ENCODE data around the gene BEST2.

BEST2 gene

DNA sequence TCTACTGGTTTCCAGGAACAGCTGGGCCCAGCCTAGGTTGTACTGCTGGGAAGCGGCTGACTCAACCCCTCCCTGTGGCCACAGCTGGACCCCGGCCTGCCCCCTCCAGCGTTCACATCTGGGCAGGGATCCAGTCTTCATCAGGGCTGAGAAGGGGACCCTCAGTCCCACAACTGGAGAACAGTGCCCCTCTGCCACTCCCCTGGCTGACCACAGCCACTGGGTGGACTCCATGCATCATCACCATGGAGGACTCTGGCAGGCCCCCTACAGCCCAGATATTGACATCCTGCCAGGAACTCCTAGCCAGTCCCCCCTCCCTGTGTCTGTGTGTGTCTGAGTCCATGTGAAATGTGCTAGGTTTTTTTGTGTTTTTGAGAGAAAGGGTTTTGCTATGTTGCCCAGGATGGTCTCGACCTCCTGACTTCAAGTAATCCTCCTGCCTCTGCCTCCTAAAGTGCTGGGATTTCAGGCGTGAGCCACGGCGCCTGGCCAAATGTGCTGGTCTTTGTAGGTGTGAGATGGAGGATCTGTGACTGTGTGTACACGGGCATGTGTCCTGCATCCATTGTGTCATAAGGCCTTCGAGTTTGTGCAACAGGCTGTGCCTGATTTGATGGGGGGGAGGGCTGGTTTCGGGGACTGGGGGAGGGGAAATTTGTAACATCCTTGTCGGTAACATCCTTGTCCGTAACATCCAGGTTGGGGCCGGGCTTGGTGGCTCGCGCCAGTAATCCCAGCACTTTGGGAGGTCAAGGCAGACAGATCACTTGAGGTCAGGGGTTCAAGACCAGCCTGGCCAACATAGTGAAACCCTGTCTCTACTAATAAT is 27.8 kb downstream of the BEST2 start:
- H3K4me3 ChIP-seq (ENCODE audit: low read depth, low read length) = no peak overlapping the region
- no peak for DNase-seq (ENCODE audit: low read depth)
- TF ChIP-seq, protein P1, sequence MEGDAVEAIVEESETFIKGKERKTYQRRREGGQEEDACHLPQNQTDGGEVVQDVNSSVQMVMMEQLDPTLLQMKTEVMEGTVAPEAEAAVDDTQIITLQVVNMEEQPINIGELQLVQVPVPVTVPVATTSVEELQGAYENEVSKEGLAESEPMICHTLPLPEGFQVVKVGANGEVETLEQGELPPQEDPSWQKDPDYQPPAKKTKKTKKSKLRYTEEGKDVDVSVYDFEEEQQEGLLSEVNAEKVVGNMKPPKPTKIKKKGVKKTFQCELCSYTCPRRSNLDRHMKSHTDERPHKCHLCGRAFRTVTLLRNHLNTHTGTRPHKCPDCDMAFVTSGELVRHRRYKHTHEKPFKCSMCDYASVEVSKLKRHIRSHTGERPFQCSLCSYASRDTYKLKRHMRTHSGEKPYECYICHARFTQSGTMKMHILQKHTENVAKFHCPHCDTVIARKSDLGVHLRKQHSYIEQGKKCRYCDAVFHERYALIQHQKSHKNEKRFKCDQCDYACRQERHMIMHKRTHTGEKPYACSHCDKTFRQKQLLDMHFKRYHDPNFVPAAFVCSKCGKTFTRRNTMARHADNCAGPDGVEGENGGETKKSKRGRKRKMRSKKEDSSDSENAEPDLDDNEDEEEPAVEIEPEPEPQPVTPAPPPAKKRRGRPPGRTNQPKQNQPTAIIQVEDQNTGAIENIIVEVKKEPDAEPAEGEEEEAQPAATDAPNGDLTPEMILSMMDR (IDR thresholded peaks at IDR 0.05; ENCODE audit: control insufficient read depth, extremely low read depth, insufficient read depth) = no peak

DNA sequence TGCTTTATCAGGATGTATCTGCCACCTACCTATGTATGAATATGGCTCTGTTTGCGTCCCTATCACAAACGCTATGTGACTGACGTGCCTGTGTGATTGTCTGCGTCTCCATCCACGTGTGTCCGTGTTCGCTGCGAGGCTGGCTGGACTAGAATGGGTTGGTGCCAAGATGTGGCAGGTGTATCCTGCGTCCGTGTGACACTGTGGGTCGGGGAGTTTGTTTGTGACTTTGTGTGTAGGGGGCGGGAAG is 30.5 kb downstream of the BEST2 start:
- no peak for DNase-seq (ENCODE audit: low read depth)
- TF ChIP-seq, protein P1 (IDR thresholded peaks at IDR 0.05; ENCODE audit: control insufficient read depth, extremely low read depth, insufficient read depth) = no peak

DNA sequence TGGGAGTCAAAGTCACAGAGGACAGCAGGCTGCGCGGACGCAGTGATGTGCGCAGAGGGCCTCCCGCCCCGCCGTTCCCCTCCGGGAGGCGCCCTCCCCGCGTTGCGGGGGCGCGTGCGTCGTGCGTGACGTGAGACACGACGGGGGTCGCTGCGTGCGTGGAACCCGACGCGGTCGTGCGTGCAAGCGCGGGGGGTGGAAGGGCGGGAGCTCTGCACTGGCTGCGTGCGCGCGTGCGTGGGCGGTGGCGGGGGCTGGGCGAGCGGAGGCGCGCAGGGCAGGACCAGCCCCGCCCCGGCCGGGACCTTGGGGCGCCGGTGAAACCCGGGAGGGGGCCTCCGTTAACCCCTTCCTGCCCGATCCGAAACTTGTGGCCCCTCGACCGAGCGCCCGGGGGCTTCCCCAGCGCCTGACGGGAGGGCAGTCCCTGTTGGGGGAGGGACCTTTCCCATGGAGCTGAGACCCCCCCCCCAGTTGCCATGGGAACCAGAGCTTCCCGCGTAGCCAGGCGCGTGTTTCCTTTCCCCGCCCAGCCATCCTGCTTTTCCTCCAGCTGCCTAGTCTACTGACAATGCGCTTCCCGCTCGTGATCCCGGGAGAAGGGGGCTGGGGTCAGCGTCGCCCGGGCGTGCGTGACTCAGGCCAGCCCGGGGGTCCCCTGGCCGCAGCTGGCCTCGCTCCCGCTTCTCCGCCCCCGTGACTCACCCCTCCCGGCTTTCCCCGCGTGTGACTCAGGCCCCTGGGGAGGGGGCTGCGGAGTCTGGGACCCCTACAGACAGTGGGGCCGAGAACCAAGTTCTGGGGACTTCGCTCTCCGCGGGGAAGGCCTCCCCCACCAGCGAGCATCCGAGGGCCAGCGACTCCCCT is 31.1 kb downstream of the BEST2 start:
- no peak for DNase-seq (ENCODE audit: low read depth)
- TF ChIP-seq, protein P1 (IDR thresholded peaks at IDR 0.05; ENCODE audit: control insufficient read depth, extremely low read depth, insufficient read depth) = no peak
- peak overlapping the region; percentile 55 for H3K4me3 ChIP-seq (ENCODE audit: low read depth, low read length)

More for the DNA sequence above, 30.5 kb downstream of the BEST2 start:
- H3K4me3 ChIP-seq (ENCODE audit: low read depth, low read length) = peak overlapping the region; percentile 55

DNA sequence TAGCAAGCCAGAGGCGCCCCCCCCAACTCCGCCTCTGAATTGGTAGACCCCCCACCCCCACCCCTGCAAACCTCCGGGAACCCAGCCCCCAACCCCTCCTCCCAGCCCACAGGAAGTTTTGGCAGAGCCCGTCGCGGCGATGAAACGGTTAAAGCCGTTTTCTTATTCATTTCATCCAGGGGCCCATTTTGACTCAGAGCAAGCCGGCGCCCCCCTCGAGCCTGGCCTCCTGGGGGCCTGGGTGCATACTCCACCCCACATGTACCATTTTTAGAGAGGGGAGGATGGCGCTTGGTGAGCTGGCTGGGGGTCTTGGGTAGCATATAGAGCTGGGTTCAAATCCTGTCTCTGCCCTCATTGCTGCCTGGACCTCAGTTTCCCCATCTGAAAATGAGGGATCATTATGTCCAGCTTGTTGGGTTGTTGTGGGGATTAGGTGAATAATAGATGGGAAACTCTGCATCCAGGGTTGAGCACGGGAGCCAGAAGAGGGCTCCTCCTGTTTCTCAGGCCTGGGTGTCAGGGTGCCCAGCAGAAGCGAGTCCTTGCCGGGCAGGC is 31.8 kb downstream of the BEST2 start:
- H3K4me3 ChIP-seq (ENCODE audit: low read depth, low read length) = peak overlapping the region; percentile 55
- TF ChIP-seq, protein P1 (IDR thresholded peaks at IDR 0.05; ENCODE audit: control insufficient read depth, extremely low read depth, insufficient read depth) = no peak
- DNase-seq (ENCODE audit: low read depth) = no peak

DNA sequence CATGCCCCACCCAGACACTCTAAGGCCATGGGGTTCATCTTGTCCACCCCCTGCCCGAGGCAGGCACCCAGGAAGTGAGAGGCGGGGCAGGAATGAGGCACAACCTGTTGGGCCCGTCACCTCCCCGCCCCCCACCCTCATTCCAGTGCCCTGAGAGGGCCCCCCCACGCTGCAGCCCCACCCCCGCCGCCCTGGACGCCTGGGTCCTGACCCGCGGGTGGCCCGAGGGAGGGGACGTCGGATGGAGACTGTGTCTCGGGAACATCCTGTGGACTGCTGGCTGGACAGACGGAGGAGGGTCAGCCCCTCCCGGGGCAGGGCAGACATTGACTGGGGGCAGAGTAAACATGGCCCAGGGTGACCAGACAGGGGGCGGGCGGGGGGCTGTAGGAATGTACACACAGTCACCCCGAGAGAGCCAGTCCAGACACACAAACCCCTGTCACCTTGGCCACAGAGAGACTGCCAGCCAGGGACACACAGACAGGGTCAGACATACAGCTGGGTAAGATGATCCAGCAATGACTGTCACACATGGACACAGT is 32.3 kb downstream of the BEST2 start:
- no peak for DNase-seq (ENCODE audit: low read depth)
- TF ChIP-seq, protein P1 (IDR thresholded peaks at IDR 0.05; ENCODE audit: control insufficient read depth, extremely low read depth, insufficient read depth) = no peak
- no peak overlapping the region for H3K4me3 ChIP-seq (ENCODE audit: low read depth, low read length)

DNA sequence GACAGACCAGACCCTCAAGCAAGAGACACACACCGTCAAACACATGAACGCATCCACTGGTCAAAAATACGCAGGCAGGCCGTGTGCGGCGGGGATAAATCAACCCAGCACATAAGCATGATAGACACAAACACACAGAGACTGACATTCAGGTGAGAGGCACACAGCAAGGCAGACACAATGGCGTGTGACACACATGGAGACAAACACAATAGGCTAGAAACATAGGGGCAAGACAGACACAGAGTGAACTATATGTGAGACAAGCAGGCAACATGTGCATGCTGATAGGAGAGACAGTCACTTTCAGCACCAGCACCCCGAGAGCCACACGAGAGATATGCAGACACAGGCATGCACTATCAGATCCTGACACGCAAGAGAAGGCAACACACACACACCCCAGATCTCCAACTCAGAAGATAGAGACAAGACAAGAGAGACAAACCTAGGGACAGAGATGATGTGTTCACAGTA is 32.8 kb downstream of the BEST2 start:
- H3K4me3 ChIP-seq (ENCODE audit: low read depth, low read length) = no peak overlapping the region
- TF ChIP-seq, protein P1 (IDR thresholded peaks at IDR 0.05; ENCODE audit: control insufficient read depth, extremely low read depth, insufficient read depth) = no peak
- DNase-seq (ENCODE audit: low read depth) = no peak

Data from LNCaP clone FGC (cell line).